ENCODE measurements around the gene CALD1. TPM values are rescaled to one million over a fixed set of nuclear protein-coding genes. Genes with fewer than 3 reads are reported as not detected.

Gene CALD1
- total and polyA plus RNA-seq, 10 donors: 42.4 to 333 (median 212) TPM

DNA sequence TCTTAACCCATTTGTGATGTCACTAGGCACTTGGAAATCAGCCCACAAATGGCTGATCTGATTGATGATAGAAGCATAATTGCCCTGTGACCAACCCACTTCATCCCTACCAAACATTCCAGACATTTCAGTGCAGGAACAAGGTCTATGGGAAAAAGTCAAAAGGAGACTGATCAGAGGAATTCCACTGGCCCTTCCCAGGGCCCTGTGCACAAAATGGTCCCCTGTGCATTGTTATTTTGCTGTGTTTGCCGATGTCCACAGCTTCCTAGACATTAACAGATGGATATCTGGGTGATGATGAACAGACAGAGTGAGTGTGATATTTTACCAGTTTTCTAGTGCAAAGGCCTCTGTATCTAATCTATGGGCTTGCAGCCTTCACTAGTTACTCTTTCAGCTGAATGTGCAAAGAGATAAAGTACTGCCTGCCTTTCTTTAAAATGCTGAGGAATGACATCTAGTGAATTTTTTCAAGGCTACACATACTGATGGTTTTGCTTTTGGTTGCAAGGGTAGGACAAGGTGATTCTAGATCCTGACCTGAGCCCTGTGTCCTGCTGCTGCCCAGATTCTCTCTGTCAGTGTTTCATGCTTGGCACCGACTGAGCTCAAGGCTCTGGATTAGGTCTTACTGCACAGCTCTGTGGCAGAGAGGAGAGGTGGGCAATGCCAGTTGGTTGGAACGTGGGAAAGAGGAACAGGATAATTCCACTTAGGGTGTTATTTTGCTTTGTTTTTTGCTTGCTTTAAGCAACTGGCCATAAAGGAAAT lies 55.4 kb downstream of the CALD1 start:
- 44 to 67% (median 56%) methylated on average over 3 of the region's 3 CpGs for WGBS, 5 donors
- Histone ChIP-seq H3K36me3 (no peaks in the 10 kb centered on the region), H3K27me3 (replicated peaks in 1 of 7) (no peaks in the 10 kb centered on the region), H3K4me3 (no peak overlapping the region), H3K9me3 (no peaks in the 10 kb centered on the region), H3K4me1 (peaks cover 0 to 6% (median 2%) of the 10 kb centered on the region in 6 donors), H3K27ac (peak overlapping the region in 3 of 8 donors; percentile 12 to 35 (median 19))
- TF ChIP-seq POLR2AphosphoS5 (IDR thresholded peaks at IDR 0.05) (peak in 1 of 3 donors; percentile 22), CTCF (IDR thresholded peaks at IDR 0.05 in 8 of 11, conservative IDR thresholded peaks at IDR 0.05 in 3 of 11) (no peak)
- DNase-seq: no peak
- intact Hi-C loops (cut with DNase I; ENCODE audit: low total_unique reads): no loop called here

- no peak overlapping the region for H3K4me3 ChIP-seq
- peak overlapping the region in 2 of 8 donors; percentile 19 to 35 for H3K27ac ChIP-seq
- intact Hi-C loops (cut with DNase I; ENCODE audit: low total_unique reads): no loop called here
- H3K9me3 ChIP-seq: no peaks in the 10 kb centered on the region
- 88 to 95% (median 92%) methylated on average over 4 of the region's 4 CpGs for WGBS, 5 donors
- no peak for DNase-seq
- no peak for TF ChIP-seq POLR2AphosphoS5 (IDR thresholded peaks at IDR 0.05)
- no peak for TF ChIP-seq CTCF (IDR thresholded peaks at IDR 0.05 in 8 of 11, conservative IDR thresholded peaks at IDR 0.05 in 3 of 11)
- TF ChIP-seq POLR2A (IDR thresholded peaks at IDR 0.05): no peak
- no peaks in the 10 kb centered on the region for H3K27me3 ChIP-seq (replicated peaks in 1 of 7)
- peaks cover 0 to 6% (median 2%) of the 10 kb centered on the region in 6 donors for H3K4me1 ChIP-seq
- H3K36me3 ChIP-seq: no peaks in the 10 kb centered on the region
Observed at GRCh38 chr7:134835463-134835823, 56.0 kb downstream of the CALD1 start.

- no peak overlapping the region for H3K4me3 ChIP-seq
- peak overlapping the region in 3 of 8 donors; percentile 5 to 56 (median 11) for H3K27ac ChIP-seq
- no peak for DNase-seq
- H3K27me3 ChIP-seq (replicated peaks in 1 of 7): no peaks in the 10 kb centered on the region
- WGBS, 5 donors: 71 to 85% (median 79%) methylated on average over 6 of the region's 6 CpGs
- peaks cover 0 to 6% (median 2%) of the 10 kb centered on the region in 6 donors for H3K4me1 ChIP-seq
- H3K36me3 ChIP-seq: no peaks in the 10 kb centered on the region
- H3K9me3 ChIP-seq: no peaks in the 10 kb centered on the region
- TF ChIP-seq CTCF (IDR thresholded peaks at IDR 0.05 in 8 of 11, conservative IDR thresholded peaks at IDR 0.05 in 3 of 11) (no peak), POLR2AphosphoS5 (IDR thresholded peaks at IDR 0.05) (no peak), POLR2A (IDR thresholded peaks at IDR 0.05) (no peak)
- intact Hi-C loops (cut with DNase I; ENCODE audit: low total_unique reads): no loop called here
Observed at GRCh38 chr7:134836447-134836846, 57.0 kb downstream of the CALD1 start.

DNA sequence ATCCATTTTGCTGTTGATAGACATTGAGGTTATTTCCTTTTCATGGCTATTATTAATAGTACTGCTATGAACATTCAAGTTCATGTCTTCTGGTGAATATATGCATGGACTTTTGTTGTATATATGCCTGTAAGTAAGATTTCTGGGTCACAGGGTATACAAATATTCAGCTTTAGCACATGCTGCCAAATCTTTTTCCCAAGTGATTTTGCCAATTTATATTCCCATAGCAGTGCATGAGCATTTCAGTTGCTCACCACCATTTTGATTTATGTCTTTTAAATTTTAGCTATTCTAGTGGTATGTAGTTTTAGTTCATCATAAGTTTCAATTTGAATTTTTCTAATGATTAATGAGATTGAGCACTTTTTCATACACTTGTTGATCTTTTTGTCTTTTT lies 59.9 kb downstream of the CALD1 start:
- Histone ChIP-seq H3K9me3 (no peaks in the 10 kb centered on the region), H3K27ac (no peak overlapping the region), H3K27me3 (replicated peaks in 1 of 7) (no peaks in the 10 kb centered on the region), H3K4me1 (peaks cover 0 to 22% (median 3%) of the 10 kb centered on the region in 6 donors), H3K36me3 (peaks cover 0 to 3% (median 0%) of the 10 kb centered on the region in 6 donors), H3K4me3 (no peak overlapping the region)
- no peak for TF ChIP-seq POLR2AphosphoS5 (IDR thresholded peaks at IDR 0.05)
- TF ChIP-seq CTCF (IDR thresholded peaks at IDR 0.05 in 8 of 11, conservative IDR thresholded peaks at IDR 0.05 in 3 of 11): no peak
- TF ChIP-seq POLR2A (IDR thresholded peaks at IDR 0.05): no peak
- no peak for DNase-seq
- intact Hi-C loops (cut with DNase I; ENCODE audit: low total_unique reads): no loop called here

All from spleen (tissue), 11 donors.